Neural cell (in vitro differentiated cells): Measurements from ENCODE around the gene GRID1. TPM values are rescaled to one million over a fixed set of nuclear protein-coding genes. Genes with fewer than 3 reads are reported as not detected.

Experiments used
- H2AFZ ChIP-seq: fragments of 200-600, 300-800 bp; sonication (generic), shearing (Covaris generic); 2 replicates; pipeline ENCODE4 v1.6.0; 2014; ENCODE audit warnings: low read depth, mild to moderate bottlenecking, antibody characterized with exemption, low read length, moderate library complexity
- H3F3A ChIP-seq: fragments of 200-600 bp; shearing (Covaris generic); 2 replicates; pipeline ENCODE4 v1.6.1; 2016; ENCODE audit warnings: mild to moderate bottlenecking, moderate library complexity, mixed read lengths, antibody characterized with exemption, low read length; ENCODE audit not compliant: insufficient read depth, poor library complexity, severe bottlenecking
- H3K27ac ChIP-seq: fragments of 200-600, 300-800 bp; sonication (generic), shearing (Covaris generic); 2 replicates; pipeline ENCODE4 v1.5.1; 2014; ENCODE audit warnings: mild to moderate bottlenecking, low read length, moderate library complexity
- H3K27me3 ChIP-seq: fragments of 300-800, 200-600 bp; sonication (generic), shearing (Covaris generic); 2 replicates; pipeline ENCODE4 v1.6.0; 2014; ENCODE audit warnings: mild to moderate bottlenecking, low read depth, low read length, moderate library complexity; ENCODE audit not compliant: insufficient read depth
- H3K36me3 ChIP-seq: fragments of 300-800, 200-600 bp; sonication (generic), shearing (Covaris generic); 2 replicates; pipeline ENCODE4 v1.5.1; 2014; ENCODE audit warnings: mild to moderate bottlenecking, antibody characterized with exemption, low read length, moderate library complexity; ENCODE audit not compliant: insufficient read depth
- H3K4me2 ChIP-seq: fragments of 300-800, 200-600 bp; sonication (generic), shearing (Covaris generic); 2 replicates; pipeline ENCODE4 v1.6.0; 2014; ENCODE audit warnings: mild to moderate bottlenecking, low read length
- H3K4me3 ChIP-seq: fragments of 300-800, 200-600 bp; sonication (generic), shearing (Covaris generic); 2 replicates; pipeline ENCODE4 v1.5.1; 2014; ENCODE audit warnings: mild to moderate bottlenecking, low read length, moderate library complexity
- H3K79me2 ChIP-seq: fragments of 200-600 bp; shearing (Covaris generic); replicated peaks from 2 replicates; pipeline ENCODE4 v1.6.0; 2014; ENCODE audit warnings: mild to moderate bottlenecking, low read length, moderate library complexity; ENCODE audit not compliant: insufficient read depth
- H3K9ac ChIP-seq: fragments of 300-800, 200-600 bp; sonication (generic), shearing (Covaris generic); 2 replicates; pipeline ENCODE4 v1.6.1; 2016; ENCODE audit warnings: mild to moderate bottlenecking, low read length, mixed read lengths
- H3K9me2 ChIP-seq: fragments of 200-600 bp; shearing (Covaris generic); 2 replicates; pipeline ENCODE4 v1.6.1; 2016; ENCODE audit warnings: mild to moderate bottlenecking, low read length, mixed read lengths; ENCODE audit not compliant: insufficient read depth
- H3K9me3 ChIP-seq: fragments of 200-600, 300-800 bp; sonication (generic), shearing (Covaris generic); 2 replicates; pipeline ENCODE4 v1.6.1; 2016; ENCODE audit warnings: mild to moderate bottlenecking, mixed run types, low read length, moderate library complexity, mixed read lengths
- H4K20me1 ChIP-seq: fragments of 200-600 bp; shearing (Covaris generic); 2 replicates; pipeline ENCODE4 v1.6.1; 2016; ENCODE audit warnings: mild to moderate bottlenecking, mixed run types; ENCODE audit not compliant: insufficient read depth
- CTCF ChIP-seq: fragments of 450-650 bp; IDR thresholded peaks from 2 replicates; pipeline ENCODE4 v1.5.1; 2014; ENCODE audit warnings: antibody characterized with exemption, mild to moderate bottlenecking, moderate library complexity; ENCODE audit not compliant: poor library complexity, severe bottlenecking
- EP300 ChIP-seq: fragments of 450-650 bp; conservative IDR thresholded peaks from 2 replicates; pipeline ENCODE4 v1.6.1; 2014; ENCODE audit warnings: antibody characterized with exemption, mild to moderate bottlenecking, moderate library complexity; ENCODE audit not compliant: poor library complexity, severe bottlenecking
- EZH2 ChIP-seq: fragments of 200-600, 300-800 bp; shearing (Covaris generic), sonication (generic); IDR thresholded peaks from 2 replicates; pipeline ENCODE4 v1.6.1; 2014; ENCODE audit warnings: antibody characterized with exemption, low read length, borderline replicate concordance, mild to moderate bottlenecking; ENCODE audit not compliant: insufficient read depth, poor library complexity, severe bottlenecking
- MXI1 ChIP-seq: fragments of 450-650 bp; conservative IDR thresholded peaks from 2 replicates; pipeline ENCODE4 v1.6.1; 2014; ENCODE audit warnings: antibody characterized with exemption, mild to moderate bottlenecking; ENCODE audit not compliant: poor library complexity, severe bottlenecking
- POLR2AphosphoS5 ChIP-seq: IDR thresholded peaks from 2 replicates; pipeline ENCODE4 v1.6.1; 2012
- RAD21 ChIP-seq: fragments of 450-650 bp; conservative IDR thresholded peaks from 2 replicates; pipeline ENCODE4 v1.6.1; 2014; ENCODE audit warnings: antibody characterized with exemption, mild to moderate bottlenecking, moderate library complexity
- REST ChIP-seq: IDR thresholded peaks from 2 replicates; pipeline ENCODE4 v1.6.1; 2012; ENCODE audit warnings: borderline replicate concordance
- SMC3 ChIP-seq: fragments of 450-650 bp; conservative IDR thresholded peaks from 2 replicates; pipeline ENCODE4 v1.6.1; 2014; ENCODE audit warnings: antibody characterized with exemption, mild to moderate bottlenecking, moderate library complexity; ENCODE audit not compliant: poor library complexity
- TAF1 ChIP-seq: IDR thresholded peaks from 2 replicates; pipeline ENCODE4 v1.6.1; 2012; ENCODE audit warnings: low read depth
- polyA plus RNA-seq: library from polyadenylated mRNA; depleted of rRNA; stranded (reverse); fragments of >200 nt; gene quantifications from 2 replicates; pipeline ENCODE4 v1.2.3, GENCODE V29; 2014

Gene GRID1
- polyA plus RNA-seq, 1 donor from 2014 or later = 7.3 TPM

- no peak overlapping the region for H2AFZ ChIP-seq
- H3K9ac ChIP-seq = no peak overlapping the region
- no peaks in the 10 kb centered on the region for H3F3A ChIP-seq
- H3K4me3 ChIP-seq = no peak overlapping the region
- no peaks in the 10 kb centered on the region for H3K9me3 ChIP-seq
- H3K79me2 ChIP-seq = no peaks in the 10 kb centered on the region
- no peaks in the 10 kb centered on the region for H3K9me2 ChIP-seq
- H4K20me1 ChIP-seq = no peaks in the 10 kb centered on the region
- no peak overlapping the region for H3K4me2 ChIP-seq
- H3K27ac ChIP-seq = no peak overlapping the region
- no peaks in the 10 kb centered on the region for H3K27me3 ChIP-seq
- no peaks in the 10 kb centered on the region for H3K36me3 ChIP-seq
- TF ChIP-seq RAD21 = no peak
- no peak for TF ChIP-seq CTCF
- no peak for TF ChIP-seq TAF1
- no peak for TF ChIP-seq EZH2
- TF ChIP-seq EP300 = no peak
- no peak for TF ChIP-seq SMC3
- TF ChIP-seq MXI1 = no peak
- TF ChIP-seq REST = no peak
- TF ChIP-seq POLR2AphosphoS5 = no peak
Measured at GRCh38 chr10:86315549-86315942, 51.0 kb downstream of the GRID1 start.

DNA sequence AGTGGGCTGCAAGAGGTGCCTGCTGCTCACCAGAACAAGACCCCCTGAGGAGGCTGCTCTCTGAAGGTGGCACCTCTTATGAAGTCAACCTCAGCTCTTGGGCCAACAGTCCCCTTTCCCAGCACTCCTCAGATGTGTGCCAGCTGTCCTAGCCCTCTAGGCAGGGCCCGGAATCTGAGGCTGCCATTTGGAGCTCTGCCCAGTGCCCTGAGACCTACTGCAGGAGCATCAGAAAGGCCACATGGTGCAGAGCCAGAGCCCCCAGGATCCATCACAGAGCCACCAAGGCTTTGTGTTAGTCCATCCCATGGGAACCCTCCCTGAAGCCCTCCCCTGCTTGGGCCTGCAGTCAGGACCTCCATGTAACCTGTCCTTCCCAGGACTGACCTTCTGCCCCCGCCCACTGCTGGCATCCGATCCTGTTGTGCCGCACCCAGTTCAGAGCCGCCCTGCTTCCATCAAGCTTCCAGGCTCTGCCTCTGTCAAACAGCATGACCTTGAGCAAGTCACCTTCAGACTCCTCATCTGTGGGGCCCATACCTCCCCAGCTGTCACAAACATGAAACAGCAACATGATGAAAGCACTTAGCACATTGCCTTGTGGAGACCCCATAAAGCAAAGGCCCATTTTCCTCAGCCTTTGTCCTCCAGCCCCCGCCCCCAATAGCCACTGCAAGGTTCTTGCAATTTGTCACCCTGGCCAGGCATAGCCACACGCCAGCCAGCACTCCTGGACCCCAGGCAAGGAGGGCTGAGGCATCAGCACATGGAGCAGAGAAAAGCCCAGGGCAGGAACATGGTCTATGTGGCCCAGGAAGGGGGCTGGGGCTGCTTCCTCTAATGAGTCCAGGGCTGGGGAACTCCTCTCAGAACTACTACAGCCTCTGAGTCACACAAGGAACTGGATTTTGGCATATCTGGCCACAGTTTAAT, 51.7 kb downstream of the GRID1 start:
- no peaks in the 10 kb centered on the region for H3K9me2 ChIP-seq
- no peak overlapping the region for H3K27ac ChIP-seq
- no peaks in the 10 kb centered on the region for H3K79me2 ChIP-seq
- no peak overlapping the region for H3K4me2 ChIP-seq
- H4K20me1 ChIP-seq = no peaks in the 10 kb centered on the region
- H2AFZ ChIP-seq = no peak overlapping the region
- no peak overlapping the region for H3K4me3 ChIP-seq
- H3K27me3 ChIP-seq = no peaks in the 10 kb centered on the region
- no peaks in the 10 kb centered on the region for H3K9me3 ChIP-seq
- H3F3A ChIP-seq = no peaks in the 10 kb centered on the region
- no peak overlapping the region for H3K9ac ChIP-seq
- TF ChIP-seq EP300 = no peak
- no peak for TF ChIP-seq SMC3
- TF ChIP-seq RAD21 = no peak
- TF ChIP-seq EZH2 = no peak
- TF ChIP-seq MXI1 = no peak
- no peak for TF ChIP-seq TAF1
- no peak for TF ChIP-seq REST
- no peak for TF ChIP-seq CTCF
- TF ChIP-seq POLR2AphosphoS5 = no peak
- no peaks in the 10 kb centered on the region for H3K36me3 ChIP-seq
